HG03575 (cell line): ENCODE measurements around the gene PILRA.
"Not testable (repeated sequence)": the region's sequence is repeated elsewhere in the genome, so short reads cannot be mapped to it uniquely, and the experiment has no call there.

Source experiments
- ATAC-seq: cut with Tn5 transposase; IDR thresholded peaks from one replicate; pipeline ENCODE4 v1.9.1; 2021; ENCODE audit not compliant: unreplicated experiment, insufficient number of reproducible peaks, low FRiP score; ENCODE audit errors: extremely low read depth

PILRA gene

DNA sequence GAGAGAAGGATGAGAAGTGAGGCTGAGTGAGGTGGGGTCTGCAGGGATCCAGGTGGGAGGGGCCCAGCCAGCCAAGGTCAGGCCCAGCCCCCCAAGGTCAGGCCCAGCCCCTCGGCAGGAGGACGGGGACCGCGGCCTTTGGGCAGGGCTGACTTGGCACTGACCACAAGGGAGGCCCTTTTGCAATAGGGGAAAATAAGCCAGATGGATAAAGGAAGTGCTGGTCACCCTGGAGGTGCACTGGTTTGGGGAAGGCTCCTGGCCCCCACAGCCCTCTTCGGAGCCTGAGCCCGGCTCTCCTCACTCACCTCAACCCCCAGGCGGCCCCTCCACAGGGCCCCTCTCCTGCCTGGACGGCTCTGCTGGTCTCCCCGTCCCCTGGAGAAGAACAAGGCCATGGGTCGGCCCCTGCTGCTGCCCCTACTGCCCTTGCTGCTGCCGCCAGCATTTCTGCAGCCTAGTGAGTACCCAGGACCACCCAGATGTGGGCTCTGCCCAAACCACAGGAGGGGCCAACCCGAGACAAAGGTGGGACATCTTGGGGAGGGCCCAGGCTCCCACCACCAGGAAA is at the start of gene PILRA:
Gene PILRA, plus strand, starts transcription at position 227 of the 571 bp plus-strand sequence. Its CDS starts 170 bp downstream, at position 397.
- no peak for ATAC-seq

- ATAC-seq: not testable (repeated sequence)
Observed at GRCh38 chr7:100324194-100324593, 49.1 kb upstream of the PILRA start.

DNA sequence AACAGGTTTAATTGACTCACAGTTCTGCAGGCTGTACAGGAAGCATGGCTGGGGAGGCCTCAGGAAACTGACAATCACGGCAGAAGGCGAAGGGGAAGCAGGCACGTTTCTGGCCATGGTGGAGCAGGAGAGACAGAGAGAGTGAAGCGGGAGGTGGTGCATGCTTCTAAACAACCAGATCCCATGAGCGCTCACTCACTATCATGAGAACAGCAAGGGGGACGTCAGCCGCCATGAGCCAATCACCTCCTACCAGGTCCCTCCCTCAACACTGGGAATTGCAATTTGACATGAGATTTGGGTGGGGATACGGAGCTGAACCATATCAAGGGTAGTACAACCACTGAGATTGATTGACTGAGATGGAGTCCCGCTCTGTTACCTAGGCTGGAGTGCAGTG is 47.6 kb upstream of the PILRA start:
- not testable (repeated sequence) for ATAC-seq

- not testable (repeated sequence) for ATAC-seq
Observed at GRCh38 chr7:100326914-100327313, 46.4 kb upstream of the PILRA start.

- ATAC-seq: not testable (repeated sequence)
Observed at GRCh38 chr7:100335566-100336466, 37.5 kb upstream of the PILRA start.

GRCh38 chr7:100338083-100338696 is 35.1 kb upstream of the PILRA start:
- ATAC-seq: not testable (repeated sequence)

- not testable (repeated sequence) for ATAC-seq
Observed at GRCh38 chr7:100341286-100341685, 32.0 kb upstream of the PILRA start.

- ATAC-seq: no peak
Observed at GRCh38 chr7:100342765-100343164, 30.5 kb upstream of the PILRA start.

DNA sequence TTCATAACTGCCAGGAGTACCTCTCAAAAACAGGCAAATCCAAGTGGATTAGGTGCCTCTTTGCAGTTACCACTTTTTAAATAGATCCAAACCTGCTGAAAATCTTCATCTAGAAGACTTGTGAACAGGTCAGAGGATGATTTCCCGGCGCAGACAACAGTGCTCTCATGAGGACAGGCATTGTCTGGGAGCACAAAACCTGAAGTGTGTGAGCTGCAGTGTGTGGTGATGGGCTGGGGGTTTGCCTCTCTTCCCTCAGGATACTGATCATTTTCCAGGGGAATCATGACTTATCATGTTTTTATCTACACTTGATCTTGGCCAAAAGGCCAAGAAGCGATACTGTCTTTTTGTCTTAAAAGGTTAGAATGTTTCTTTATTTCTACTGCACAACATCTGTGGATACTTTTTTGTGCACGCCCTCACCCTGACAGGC is 29.1 kb upstream of the PILRA start:
- not testable (repeated sequence) for ATAC-seq

GRCh38 chr7:100344560-100345287 is 28.6 kb upstream of the PILRA start:
- ATAC-seq: not testable (repeated sequence)

DNA sequence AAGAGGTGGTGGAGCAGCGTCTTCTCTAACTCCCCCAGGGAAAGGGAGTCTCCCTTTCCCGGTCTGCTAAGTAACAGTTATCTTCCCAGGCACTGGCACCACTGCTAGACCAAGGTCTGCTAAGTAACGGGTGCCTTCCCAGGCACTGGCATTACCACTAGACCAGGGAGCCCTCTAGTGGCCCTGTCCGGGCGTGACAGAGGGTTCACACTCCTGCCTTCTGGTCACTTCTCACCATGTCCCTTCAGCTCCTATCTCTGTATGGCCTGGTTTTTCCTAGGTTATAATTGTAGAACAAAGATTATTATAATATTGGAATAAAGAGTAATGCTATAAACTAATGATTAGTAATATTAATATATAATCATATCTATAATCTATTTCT is 28.0 kb upstream of the PILRA start:
- not testable (repeated sequence) for ATAC-seq

DNA sequence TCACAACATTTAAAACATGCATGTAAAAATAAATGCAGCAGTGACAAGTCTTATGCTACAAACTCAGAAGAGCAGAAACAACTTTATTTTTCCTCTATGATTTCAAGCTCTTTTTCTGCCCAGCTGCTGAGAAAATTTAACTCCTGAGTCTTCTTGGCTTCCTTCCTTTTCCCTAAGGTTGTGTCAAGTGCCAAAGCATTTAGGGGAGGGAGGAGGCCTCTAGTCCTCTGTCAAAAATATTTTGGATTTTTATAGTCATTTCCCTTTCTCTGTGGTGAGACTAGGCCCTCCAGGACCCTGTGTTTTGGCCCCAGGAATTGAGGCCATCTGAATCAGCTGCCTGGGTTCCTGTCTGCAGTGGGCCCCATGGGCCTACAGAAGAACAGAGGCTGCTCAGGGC is 26.4 kb upstream of the PILRA start:
- ATAC-seq: no peak

GRCh38 chr7:100348805-100349204 is 24.5 kb upstream of the PILRA start:
- ATAC-seq: no peak

DNA sequence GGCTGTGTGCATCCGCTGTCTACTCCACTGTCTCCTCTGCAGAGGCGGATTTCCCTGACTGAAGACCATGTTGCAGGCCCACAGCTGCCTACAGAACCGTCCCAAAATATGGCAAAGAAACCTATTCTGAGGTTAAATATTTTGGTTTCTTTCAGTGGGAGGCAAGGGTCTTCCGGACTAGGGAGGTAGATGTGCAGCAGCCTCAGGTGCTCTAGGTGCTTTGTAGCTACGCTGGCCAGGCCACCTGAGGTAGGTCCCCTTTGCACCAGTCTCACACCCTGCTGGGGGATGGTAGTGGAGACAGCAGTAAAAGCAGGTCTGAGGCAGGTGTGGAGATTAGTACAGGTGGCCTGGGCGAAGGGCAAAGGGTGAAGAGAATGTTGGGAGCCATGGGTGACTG is 23.5 kb upstream of the PILRA start:
- ATAC-seq: no peak

GRCh38 chr7:100351657-100352058 is 21.6 kb upstream of the PILRA start:
- no peak for ATAC-seq

DNA sequence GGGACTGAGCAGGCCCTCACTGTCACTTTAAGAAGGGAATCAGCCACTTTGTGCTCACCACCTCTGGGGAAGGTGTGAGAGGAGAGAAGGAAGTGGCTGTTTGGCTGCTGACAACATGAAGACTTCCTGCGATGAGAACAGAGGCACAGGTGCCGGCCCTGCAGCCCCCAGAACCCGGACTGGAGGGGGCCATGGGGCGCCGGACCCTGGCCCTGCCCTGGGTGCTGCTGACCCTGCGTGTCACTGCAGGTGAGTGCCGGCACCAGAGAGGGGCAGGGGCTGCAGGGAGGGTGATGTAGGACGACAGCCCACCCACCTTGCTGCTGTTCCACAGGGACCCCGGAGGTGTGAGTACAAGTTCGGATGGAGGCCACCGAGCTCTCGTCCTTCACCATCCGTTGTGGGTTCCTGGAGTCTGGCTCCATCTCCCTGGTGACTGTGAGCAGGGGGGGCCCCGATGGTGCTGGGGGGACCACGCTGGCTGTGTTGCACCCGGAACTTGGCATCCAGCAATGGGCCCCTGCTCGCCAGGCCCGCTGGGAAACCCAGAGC is 21.0 kb upstream of the PILRA start:
- not testable (repeated sequence) for ATAC-seq

- ATAC-seq: no peak
Observed at GRCh38 chr7:100352984-100353684, 20.2 kb upstream of the PILRA start.

GRCh38 chr7:100353685-100354330 is 19.5 kb upstream of the PILRA start:
- no peak for ATAC-seq
